ENCODE results near the gene SNIP1. TPM values are rescaled to one million over a fixed set of nuclear protein-coding genes. Genes with fewer than 3 reads are reported as not detected.
"Not testable (repeated sequence)": the region's sequence is repeated elsewhere in the genome, so short reads cannot be mapped to it uniquely, and the experiment has no call there.

Gene SNIP1
- polyA plus RNA-seq, 4 donors, result 4.6 to 11.6 (median 5.1) TPM

DNA sequence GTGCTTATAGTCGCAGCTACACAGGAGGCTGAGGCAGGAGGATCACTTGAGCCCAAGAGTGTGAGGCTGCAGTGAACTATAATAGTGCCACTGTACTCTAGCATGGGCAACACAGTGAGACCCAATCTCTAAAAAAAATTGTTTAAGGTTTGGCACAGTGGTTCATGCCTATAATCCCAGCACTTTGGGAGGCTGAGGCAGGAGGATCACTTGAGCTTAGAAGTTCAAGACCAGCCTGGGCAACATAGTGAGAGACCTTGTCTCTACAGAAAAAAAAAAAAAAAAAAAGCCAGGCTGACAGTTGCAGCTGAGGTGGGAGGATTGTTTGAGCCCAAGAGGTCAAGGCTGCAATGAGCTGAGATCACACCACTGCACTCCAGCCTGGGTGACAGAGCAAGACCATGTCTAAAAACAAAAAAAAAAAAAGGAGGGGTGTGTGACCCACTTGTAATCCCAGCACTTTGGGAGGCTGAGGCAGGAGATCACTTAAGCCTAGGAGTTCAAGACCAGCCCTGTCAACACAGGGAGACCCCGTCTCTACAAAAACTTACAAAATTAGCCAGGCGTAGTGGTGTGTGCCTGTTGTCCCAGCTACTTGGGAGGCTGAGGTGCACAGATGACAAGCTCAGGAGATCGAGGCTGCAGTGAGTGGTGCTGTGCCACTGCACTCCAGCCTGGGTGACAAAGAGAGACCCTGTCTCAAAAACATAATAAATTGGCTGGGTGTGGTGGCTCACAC is 21.5 kb downstream of the SNIP1 start:
- H3K36me3 ChIP-seq (ENCODE audit: control insufficient read depth in 3 of 3, insufficient read depth in 2 of 3, low read depth in 1 of 3, low read length in 3 of 3); H3K4me1 ChIP-seq (ENCODE audit: control insufficient read depth in 3 of 3, insufficient read depth in 2 of 3, low read depth in 1 of 3, low read length in 2 of 3); DNase-seq; H3K27me3 ChIP-seq (ENCODE audit: control insufficient read depth in 3 of 3, insufficient read depth in 3 of 3, low read length in 3 of 3); H3K9me3 ChIP-seq (ENCODE audit: control insufficient read depth in 2 of 2, insufficient read depth in 1 of 2, low read depth in 1 of 2, low read length in 1 of 2); FAIRE-seq; H3K27ac ChIP-seq (ENCODE audit: low read depth in 1 of 3, low read length in 2 of 3); H3K4me3 ChIP-seq (ENCODE audit: low read depth in 1 of 3, low read length in 3 of 3): not testable (repeated sequence)
- 94 to 97% (median 94%) methylated on average over 4 of the region's 4 CpGs for WGBS, 3 donors

DNA sequence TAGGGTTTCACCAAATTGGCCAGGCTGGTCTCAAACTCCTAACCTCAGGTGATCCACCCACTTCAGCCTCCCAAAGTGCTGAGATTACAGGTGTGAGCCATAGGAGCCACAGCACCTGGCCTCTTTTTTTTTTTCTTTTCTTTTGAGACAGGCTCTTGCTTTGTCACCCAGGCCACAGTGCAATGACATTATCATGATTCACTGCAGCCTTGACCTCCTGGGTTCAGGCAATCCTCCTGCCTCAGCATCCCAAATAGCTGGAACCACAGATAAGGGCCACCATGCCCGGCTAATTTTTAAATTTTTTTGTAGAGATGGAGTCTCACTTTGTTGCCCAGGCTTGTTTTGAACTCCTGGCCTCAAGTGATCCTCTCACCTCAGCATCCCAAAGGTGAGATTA is 24.2 kb downstream of the SNIP1 start:
- H3K27ac ChIP-seq (ENCODE audit: low read depth in 1 of 3, low read length in 2 of 3); H3K36me3 ChIP-seq (ENCODE audit: control insufficient read depth in 3 of 3, insufficient read depth in 2 of 3, low read depth in 1 of 3, low read length in 3 of 3); DNase-seq; H3K27me3 ChIP-seq (ENCODE audit: control insufficient read depth in 3 of 3, insufficient read depth in 3 of 3, low read length in 3 of 3); FAIRE-seq; H3K4me3 ChIP-seq (ENCODE audit: low read depth in 1 of 3, low read length in 3 of 3); H3K4me1 ChIP-seq (ENCODE audit: control insufficient read depth in 3 of 3, insufficient read depth in 2 of 3, low read depth in 1 of 3, low read length in 2 of 3); H3K9me3 ChIP-seq (ENCODE audit: control insufficient read depth in 2 of 2, insufficient read depth in 1 of 2, low read depth in 1 of 2, low read length in 1 of 2): not testable (repeated sequence)
- 64 to 82% (median 73%) methylated on average over 1 of the region's 1 CpG for WGBS, 3 donors

DNA sequence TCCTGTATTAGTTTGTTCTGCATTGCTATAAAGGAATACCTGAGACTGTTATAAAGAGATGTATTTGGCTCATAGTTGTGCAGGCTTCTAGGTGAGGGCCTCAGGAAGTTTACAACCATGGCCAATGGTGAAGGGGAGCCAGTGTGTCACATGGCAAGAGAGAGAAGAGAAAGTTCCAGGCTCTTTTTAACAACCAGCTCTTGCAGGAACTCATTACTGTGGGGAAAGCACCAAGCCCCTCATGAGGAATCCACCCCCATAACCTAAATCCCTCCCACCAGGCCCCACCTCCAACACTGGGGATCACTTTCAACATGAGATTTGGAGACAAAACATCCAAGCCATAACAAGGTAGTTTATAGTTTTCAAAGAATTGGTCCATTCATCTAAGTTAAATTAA is 34.5 kb downstream of the SNIP1 start:
- Histone ChIP-seq H3K4me1 (ENCODE audit: control insufficient read depth in 3 of 3, insufficient read depth in 2 of 3, low read depth in 1 of 3, low read length in 2 of 3) (peaks cover 0 to 4% (median 0%) of the 10 kb centered on the region in 3 donors), H3K27ac (ENCODE audit: low read depth in 1 of 3, low read length in 2 of 3) (no peak overlapping the region), H3K27me3 (ENCODE audit: control insufficient read depth in 3 of 3, insufficient read depth in 3 of 3, low read length in 3 of 3) (no peaks in the 10 kb centered on the region), H3K36me3 (ENCODE audit: control insufficient read depth in 3 of 3, insufficient read depth in 2 of 3, low read depth in 1 of 3, low read length in 3 of 3) (no peaks in the 10 kb centered on the region), H3K4me3 (ENCODE audit: low read depth in 1 of 3, low read length in 3 of 3) (peak overlapping the region in 1 of 3 donors; percentile 16), H3K9me3 (ENCODE audit: control insufficient read depth in 2 of 2, insufficient read depth in 1 of 2, low read depth in 1 of 2, low read length in 1 of 2) (no peaks in the 10 kb centered on the region)
- DNase-seq (no peak), FAIRE-seq (no peak)

DNA sequence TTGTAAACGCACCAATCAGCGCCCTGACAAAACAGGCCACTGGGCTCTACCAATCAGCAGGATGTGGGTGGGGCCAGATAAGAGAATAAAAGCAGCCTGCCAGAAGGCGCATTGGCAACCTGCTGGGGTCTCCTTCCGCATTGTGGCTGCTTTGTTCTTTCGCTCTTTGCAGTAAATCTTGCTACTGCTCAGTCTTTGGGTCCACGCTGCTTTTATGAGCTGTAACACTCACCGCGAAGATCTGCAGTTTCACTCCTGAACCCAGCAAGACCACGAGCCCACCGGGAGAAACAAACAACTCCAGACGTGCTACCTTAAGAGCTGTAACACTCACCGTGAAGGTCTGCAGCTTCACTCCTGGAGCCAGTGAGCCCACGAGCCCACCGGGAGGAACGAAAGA is 35.2 kb downstream of the SNIP1 start:
- peak overlapping the region in 1 of 3 donors; percentile 16 for H3K4me3 ChIP-seq (ENCODE audit: low read depth in 1 of 3, low read length in 3 of 3)

DNA sequence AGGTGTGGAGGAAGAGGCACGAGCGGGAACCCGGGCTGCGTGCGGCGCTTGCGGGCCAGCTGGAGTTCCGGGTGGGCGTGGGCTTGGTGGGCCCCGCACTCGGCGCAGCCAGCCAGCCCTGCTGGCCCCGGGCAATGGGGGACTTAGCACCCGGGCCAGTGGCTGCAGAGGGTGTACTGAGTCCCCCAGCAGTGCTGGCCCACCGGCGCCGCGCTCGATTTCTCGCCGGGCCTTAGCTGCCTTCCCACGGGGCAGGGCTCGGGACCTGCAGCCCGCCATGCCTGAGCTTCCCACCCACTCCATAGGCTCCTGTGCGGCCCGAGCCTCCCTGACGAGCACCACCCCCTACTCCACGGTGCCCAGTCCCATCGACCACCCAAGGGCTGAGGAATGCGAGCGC is 35.9 kb downstream of the SNIP1 start:
- DNase-seq; H3K36me3 ChIP-seq (ENCODE audit: control insufficient read depth in 3 of 3, insufficient read depth in 2 of 3, low read depth in 1 of 3, low read length in 3 of 3); H3K27me3 ChIP-seq (ENCODE audit: control insufficient read depth in 3 of 3, insufficient read depth in 3 of 3, low read length in 3 of 3); H3K9me3 ChIP-seq (ENCODE audit: control insufficient read depth in 2 of 2, insufficient read depth in 1 of 2, low read depth in 1 of 2, low read length in 1 of 2); H3K27ac ChIP-seq (ENCODE audit: low read depth in 1 of 3, low read length in 2 of 3); FAIRE-seq; H3K4me1 ChIP-seq (ENCODE audit: control insufficient read depth in 3 of 3, insufficient read depth in 2 of 3, low read depth in 1 of 3, low read length in 2 of 3); H3K4me3 ChIP-seq (ENCODE audit: low read depth in 1 of 3, low read length in 3 of 3): not testable (repeated sequence)
- WGBS, 3 donors, result 96 to 98% (median 97%) methylated on average over 9 to 29 of the region's 31 CpGs

More for the DNA sequence above, 35.2 kb downstream of the SNIP1 start:
- WGBS, 3 donors, result 73 to 81% (median 74%) methylated on average over 15 of the region's 15 CpGs
- not testable (repeated sequence) for H3K4me1 ChIP-seq (ENCODE audit: control insufficient read depth in 3 of 3, insufficient read depth in 2 of 3, low read depth in 1 of 3, low read length in 2 of 3); DNase-seq; H3K27ac ChIP-seq (ENCODE audit: low read depth in 1 of 3, low read length in 2 of 3); H3K9me3 ChIP-seq (ENCODE audit: control insufficient read depth in 2 of 2, insufficient read depth in 1 of 2, low read depth in 1 of 2, low read length in 1 of 2); H3K36me3 ChIP-seq (ENCODE audit: control insufficient read depth in 3 of 3, insufficient read depth in 2 of 3, low read depth in 1 of 3, low read length in 3 of 3); FAIRE-seq; H3K27me3 ChIP-seq (ENCODE audit: control insufficient read depth in 3 of 3, insufficient read depth in 3 of 3, low read length in 3 of 3)

DNA sequence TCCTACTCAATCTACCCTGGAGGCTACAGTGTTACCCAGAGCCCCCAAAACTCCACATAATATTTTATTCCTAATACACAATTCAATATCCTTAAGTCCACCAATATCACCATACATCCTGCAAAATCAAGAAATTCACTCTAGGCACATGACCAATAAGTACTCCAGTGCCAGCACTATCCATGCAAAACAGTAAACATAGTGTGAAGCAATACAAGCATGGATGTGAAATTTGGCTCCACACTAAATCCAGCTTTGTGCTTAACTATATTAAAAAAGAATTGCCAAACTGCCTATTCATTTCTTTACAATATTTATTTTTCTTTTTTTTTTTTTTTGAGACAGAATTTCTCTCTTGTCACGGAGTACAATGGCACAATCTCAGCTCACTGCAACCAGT is 36.5 kb downstream of the SNIP1 start:
- no peak overlapping the region for H3K4me3 ChIP-seq (ENCODE audit: low read depth in 1 of 3, low read length in 3 of 3)
- H3K9me3 ChIP-seq (ENCODE audit: control insufficient read depth in 2 of 2, insufficient read depth in 1 of 2, low read depth in 1 of 2, low read length in 1 of 2), result no peaks in the 10 kb centered on the region
- FAIRE-seq, result no peak
- peaks cover 0 to 3% (median under 1%) of the 10 kb centered on the region in 3 donors for H3K36me3 ChIP-seq (ENCODE audit: control insufficient read depth in 3 of 3, insufficient read depth in 2 of 3, low read depth in 1 of 3, low read length in 3 of 3)
- 91 to 100% (median 95%) methylated on average over 1 of the region's 1 CpG for WGBS, 3 donors
- H3K27ac ChIP-seq (ENCODE audit: low read depth in 1 of 3, low read length in 2 of 3), result no peak overlapping the region
- peaks cover 0 to 11% (median 7%) of the 10 kb centered on the region in 3 donors for H3K4me1 ChIP-seq (ENCODE audit: control insufficient read depth in 3 of 3, insufficient read depth in 2 of 3, low read depth in 1 of 3, low read length in 2 of 3)
- H3K27me3 ChIP-seq (ENCODE audit: control insufficient read depth in 3 of 3, insufficient read depth in 3 of 3, low read length in 3 of 3), result no peaks in the 10 kb centered on the region
- no peak for DNase-seq

DNA sequence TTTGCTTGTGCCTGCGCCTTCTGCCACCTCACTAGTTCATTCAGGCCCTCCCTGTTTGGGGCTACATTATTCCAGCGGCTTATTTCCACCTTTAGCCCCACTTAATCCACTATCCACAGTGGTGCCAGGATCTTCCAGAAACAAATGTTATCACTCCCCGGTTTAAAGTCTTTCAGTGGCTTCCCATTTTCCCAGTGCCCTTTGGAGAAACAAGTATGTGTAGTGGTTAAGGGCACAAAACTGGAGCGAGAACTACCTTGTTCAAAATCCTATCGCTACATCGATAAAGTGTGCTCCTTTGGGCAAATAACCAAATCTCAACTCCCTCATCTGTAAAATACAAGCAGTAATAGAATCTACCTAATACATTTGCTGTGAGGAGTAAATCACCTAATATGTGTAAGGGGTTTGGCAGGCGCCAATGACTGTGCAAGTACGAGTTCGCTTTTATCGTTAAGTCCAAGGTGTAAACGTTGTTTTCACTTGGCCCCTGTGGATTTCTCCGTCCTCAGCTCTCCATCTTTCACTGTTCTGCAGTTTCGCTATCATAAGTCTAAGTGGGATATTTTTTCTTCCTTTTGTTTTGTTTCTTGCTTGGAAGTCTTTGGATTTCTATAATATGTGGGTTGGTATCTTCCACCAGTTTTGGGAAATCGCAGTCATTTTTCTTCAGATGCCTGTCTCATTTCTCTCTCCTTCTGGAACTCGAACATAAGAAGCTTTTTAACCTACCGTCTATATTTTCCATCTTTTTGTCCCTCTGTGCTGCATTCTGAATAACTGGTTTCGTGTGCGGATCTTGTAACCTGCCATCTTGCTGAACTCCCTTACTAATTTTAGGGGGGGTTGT is 38.7 kb downstream of the SNIP1 start:
- Histone ChIP-seq H3K27me3 (ENCODE audit: control insufficient read depth in 3 of 3, insufficient read depth in 3 of 3, low read length in 3 of 3) (no peaks in the 10 kb centered on the region), H3K27ac (ENCODE audit: low read depth in 1 of 3, low read length in 2 of 3) (peak overlapping the region; percentile 96 to 97 (median 97)), H3K9me3 (ENCODE audit: control insufficient read depth in 2 of 2, insufficient read depth in 1 of 2, low read depth in 1 of 2, low read length in 1 of 2) (no peaks in the 10 kb centered on the region), H3K4me1 (ENCODE audit: control insufficient read depth in 3 of 3, insufficient read depth in 2 of 3, low read depth in 1 of 3, low read length in 2 of 3) (peaks cover 0 to 11% (median 7%) of the 10 kb centered on the region in 3 donors), H3K4me3 (ENCODE audit: low read depth in 1 of 3, low read length in 3 of 3) (peak overlapping the region in 2 of 3 donors; percentile 51 to 97), H3K36me3 (ENCODE audit: control insufficient read depth in 3 of 3, insufficient read depth in 2 of 3, low read depth in 1 of 3, low read length in 3 of 3) (peaks cover 2 to 7% (median 2%) of the 10 kb centered on the region in 3 donors)
- FAIRE-seq (no peak), DNase-seq (no peak)
- 69 to 72% (median 71%) methylated on average over 18 of the region's 18 CpGs for WGBS, 3 donors

DNA sequence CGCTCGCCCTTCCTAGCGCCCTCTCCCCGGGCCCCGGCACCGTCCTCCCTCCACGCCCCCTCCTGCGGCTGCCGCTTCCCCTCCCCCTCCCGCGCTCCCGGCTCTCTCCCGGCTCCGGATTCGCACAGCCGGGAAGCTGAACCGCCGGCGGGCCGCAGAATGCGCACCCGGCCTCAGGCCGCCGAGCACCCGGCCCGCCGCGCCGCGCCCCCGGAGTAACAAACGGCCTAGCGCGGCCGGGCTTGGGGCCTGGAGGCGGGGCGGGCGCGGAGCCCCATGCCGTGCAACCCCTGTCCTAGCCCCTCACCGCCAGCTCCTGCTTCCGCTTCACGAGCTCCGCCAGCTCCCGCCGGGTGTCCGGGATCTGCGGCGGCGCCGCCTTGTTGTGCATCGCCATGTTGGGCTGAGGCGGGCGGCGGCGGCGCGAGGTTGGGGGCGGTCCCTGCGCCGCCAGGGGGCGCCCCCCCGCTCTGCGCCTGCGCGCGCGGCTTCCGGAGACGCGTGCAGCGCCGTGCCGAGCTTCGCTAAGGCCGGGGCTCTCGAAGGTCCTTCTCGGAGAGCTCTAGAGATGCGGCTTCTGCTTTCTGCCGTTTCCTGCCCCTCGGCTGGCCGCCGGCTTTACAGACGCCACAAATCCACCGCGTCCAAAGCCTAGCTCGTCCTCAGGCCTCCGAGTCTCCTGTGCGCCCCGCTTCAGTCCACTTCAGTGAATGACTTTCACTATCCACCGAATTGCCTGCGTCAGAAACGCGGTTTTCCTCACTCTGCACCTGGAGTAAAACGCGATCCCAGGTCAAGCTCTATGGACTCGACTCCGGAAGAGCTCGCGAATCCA is 39.5 kb downstream of the SNIP1 start, which contains the start of gene MEAF6:
MEAF6 (minus strand) TSS at position 417 of the 835 bp plus-strand sequence; CDS start at position 397, 20 bp downstream.
- Histone ChIP-seq H3K27me3 (ENCODE audit: control insufficient read depth in 3 of 3, insufficient read depth in 3 of 3, low read length in 3 of 3) (no peaks in the 10 kb centered on the region), H3K9me3 (ENCODE audit: control insufficient read depth in 2 of 2, insufficient read depth in 1 of 2, low read depth in 1 of 2, low read length in 1 of 2) (no peaks in the 10 kb centered on the region), H3K4me3 (ENCODE audit: low read depth in 1 of 3, low read length in 3 of 3) (peak within 1 kb of the TSS; percentile 51 to 97 (median 79)), H3K4me1 (ENCODE audit: control insufficient read depth in 3 of 3, insufficient read depth in 2 of 3, low read depth in 1 of 3, low read length in 2 of 3) (peaks cover 0 to 11% (median 7%) of the 10 kb centered on the region in 3 donors), H3K27ac (ENCODE audit: low read depth in 1 of 3, low read length in 2 of 3) (peak within 1 kb of the TSS; percentile 96 to 97 (median 97)), H3K36me3 (ENCODE audit: control insufficient read depth in 3 of 3, insufficient read depth in 2 of 3, low read depth in 1 of 3, low read length in 3 of 3) (peaks cover 2 to 9% (median 2%) of the 10 kb centered on the region in 3 donors)
- FAIRE-seq (no peak), DNase-seq (peak; percentile 90 to 96)
- 0 to 1% (median 1%) methylated on average over 72 to 100 of the region's 100 CpGs for WGBS, 3 donors

All from small intestine (tissue), 7 donors.